Measurements from ENCODE around the gene RAB10. TPM values are rescaled to one million over a fixed set of nuclear protein-coding genes. Genes with fewer than 3 reads are reported as not detected.

RAB10 gene
- total and polyA plus RNA-seq, 9 of the 15 experiments (the other 6 are each of a cell fraction or from before 2014, with no cell fraction given) = 25.1 to 214 (median 157) TPM

DNA sequence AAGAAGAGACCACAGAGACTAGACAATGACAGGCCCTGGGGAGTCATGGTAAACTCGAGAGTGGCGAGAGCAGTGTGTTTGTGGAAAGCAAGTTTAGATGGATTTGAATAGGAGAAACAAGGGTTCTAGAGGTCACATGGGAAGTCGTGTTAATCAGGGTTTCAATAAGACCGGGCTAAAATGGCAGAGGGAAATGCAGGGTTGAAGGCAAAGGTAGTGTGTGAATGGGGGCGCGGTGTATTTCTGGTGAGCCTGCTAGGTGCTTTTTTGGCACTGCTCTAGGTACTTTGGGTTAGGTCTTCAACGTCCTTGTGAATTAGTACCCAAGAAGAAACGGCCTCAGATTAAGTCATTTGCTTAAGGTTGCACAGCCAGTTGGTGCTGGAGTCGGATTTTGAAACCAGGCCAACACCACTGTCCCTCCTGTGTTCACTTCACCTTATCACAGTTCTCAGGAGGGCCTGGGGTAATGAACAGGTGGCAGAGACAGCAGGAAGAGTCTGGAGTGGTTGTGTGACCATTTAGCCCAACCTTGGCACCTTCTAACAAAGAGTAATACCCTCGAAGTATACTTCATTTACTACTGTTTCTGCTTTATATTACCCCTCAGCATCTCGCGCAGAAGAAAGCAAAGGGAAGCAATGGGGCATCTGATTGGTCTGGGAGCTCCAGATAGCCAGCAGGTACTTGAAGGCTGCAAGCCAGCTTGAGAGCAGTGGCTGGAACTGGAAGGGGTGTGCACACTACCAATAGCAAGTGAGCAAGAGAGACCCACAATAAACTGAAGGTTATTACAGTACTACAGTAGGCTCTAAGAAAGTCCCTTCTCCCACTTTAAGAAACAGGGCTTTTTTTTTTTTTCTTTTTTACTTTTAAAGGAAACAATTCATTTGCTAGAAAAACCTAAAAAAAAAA lies 105.6 kb downstream of the RAB10 start (continued):
- TF ChIP-seq, protein P1, sequence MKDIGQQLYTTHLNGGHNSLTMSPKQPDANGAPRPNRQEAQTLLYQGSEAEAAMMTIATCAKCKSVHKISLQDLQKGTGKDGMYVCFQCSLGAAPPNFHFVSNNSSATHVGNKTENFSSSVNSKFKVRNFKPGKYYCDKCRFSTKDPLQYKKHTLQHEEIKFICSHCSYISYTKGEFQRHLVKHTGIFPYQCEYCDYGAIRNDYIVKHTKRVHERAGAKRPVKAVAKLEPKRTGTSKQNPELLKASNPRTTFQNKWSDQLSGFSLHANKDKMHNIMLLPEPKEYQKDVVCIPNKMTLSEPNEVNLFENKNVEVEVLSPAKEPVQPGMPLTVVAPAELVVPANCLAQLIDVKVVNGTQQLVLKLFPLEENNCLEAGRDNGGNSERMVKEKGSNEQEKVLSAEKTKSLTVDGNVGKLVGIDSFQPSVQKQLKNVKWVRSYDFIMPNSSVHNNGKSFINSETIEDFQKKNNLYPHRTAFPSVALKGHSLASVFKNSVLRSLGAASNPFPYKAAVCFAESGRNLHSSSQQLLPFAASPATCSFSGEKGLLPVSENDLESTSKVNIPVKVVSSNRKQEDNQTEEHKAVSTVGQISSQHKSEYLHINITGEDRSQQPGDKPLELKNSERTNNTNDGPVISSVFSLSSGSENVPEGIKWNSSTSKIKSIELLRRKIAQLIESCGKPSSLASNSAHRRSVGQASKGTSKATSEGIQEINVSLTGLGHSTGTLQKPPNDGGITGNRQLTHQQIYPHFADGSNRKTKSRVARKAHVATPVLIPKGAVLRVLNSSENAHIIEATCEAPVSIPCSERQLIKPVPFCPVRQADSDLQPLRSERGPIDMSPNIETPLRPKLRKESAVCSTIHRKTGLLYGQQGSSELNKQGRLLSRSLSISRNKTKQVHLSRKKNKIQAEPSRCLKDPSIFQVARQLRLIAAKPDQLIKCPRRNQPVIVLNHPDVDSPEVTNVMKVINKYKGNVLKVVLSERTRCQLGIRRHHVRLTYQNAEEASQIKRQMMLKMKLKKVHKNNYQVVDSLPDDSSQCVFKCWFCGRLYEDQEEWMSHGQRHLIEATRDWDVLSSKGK (CRISPR knock-in tag; IDR thresholded peaks at IDR 0.05) = no peak
- no peak for TF ChIP-seq ZNF583 (CRISPR knock-in tag; IDR thresholded peaks at IDR 0.05)
- TF ChIP-seq SUPT5H (IDR thresholded peaks at IDR 0.05) = peak; percentile 54; the same call in 1 of the 2 replicates
- 0 out of 2 replicates have a peak, but pooled peaks have one; percentile 24 for TF ChIP-seq ELF4 (CRISPR knock-in tag; IDR thresholded peaks at IDR 0.05)
- no peak for TF ChIP-seq CCNT2 (IDR thresholded peaks at IDR 0.05; ENCODE audit: borderline replicate concordance, extremely low read depth, insufficient read length, low read depth, low read length)
- TF ChIP-seq SRSF3 (IDR thresholded peaks at IDR 0.05; ENCODE audit: insufficient read depth, low read length) = no peak
- no peak for TF ChIP-seq RHOXF2B (CRISPR knock-in tag; conservative IDR thresholded peaks at IDR 0.05)
- peak; percentile 66 for TF ChIP-seq POLR2B (IDR thresholded peaks at IDR 0.05; ENCODE audit: low read depth, partially characterized antibody)
- TF ChIP-seq ZNF76 (CRISPR knock-in tag; IDR thresholded peaks at IDR 0.05; ENCODE audit: borderline replicate concordance) = no peak
- peak; percentile 71 for TF ChIP-seq RBM22 (IDR thresholded peaks at IDR 0.05; ENCODE audit: low read depth, low read length, poor library complexity, severe bottlenecking)
- TF ChIP-seq ZNF77 (CRISPR knock-in tag; IDR thresholded peaks at IDR 0.05) = no peak
- TF ChIP-seq POLR2AphosphoS2 (IDR thresholded peaks at IDR 0.05; ENCODE audit: low read length) = peak; percentile 72; the same call in 1 of the 2 replicates
- TF ChIP-seq, protein P2, sequence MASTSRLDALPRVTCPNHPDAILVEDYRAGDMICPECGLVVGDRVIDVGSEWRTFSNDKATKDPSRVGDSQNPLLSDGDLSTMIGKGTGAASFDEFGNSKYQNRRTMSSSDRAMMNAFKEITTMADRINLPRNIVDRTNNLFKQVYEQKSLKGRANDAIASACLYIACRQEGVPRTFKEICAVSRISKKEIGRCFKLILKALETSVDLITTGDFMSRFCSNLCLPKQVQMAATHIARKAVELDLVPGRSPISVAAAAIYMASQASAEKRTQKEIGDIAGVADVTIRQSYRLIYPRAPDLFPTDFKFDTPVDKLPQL (IDR thresholded peaks at IDR 0.05; ENCODE audit: extremely low read depth, insufficient read length) = no peak
